ENCODE data around the gene EVA1C.

EVA1C gene

GRCh38 chr21:32391755-32392154 lies 20.8 kb upstream of the EVA1C start:
- DNase-seq: no peak

DNA sequence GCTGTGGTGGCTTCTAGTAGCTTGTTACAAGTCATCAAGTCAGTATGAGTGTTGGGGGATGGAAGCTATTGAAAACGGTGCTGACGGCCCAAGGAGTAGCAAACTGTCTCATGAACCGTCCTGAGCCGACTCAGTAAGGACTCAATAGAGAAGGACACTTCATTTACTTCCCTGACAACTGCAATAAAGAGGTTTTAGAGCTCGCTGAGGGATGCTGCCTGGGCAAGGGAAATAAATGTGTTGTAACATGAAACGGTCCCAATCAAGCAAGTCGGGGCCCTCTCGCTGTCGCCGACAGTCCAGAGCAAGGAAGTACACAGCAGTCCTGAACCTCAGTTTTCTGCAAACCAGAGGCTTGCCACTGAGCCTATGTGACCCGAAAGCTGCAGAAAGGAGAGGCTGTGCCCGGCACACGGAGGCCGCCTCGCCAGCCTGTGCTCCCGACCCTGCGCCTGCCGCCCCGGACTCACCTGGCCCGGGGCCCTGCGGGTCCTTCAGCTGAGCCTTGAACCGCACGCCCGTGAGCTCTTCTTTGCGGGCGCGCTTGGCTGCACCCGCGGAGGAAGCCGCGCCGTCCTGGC lies 20.1 kb upstream of the EVA1C start:
- DNase-seq: peak; percentile 39

- peak; percentile 93 for DNase-seq
Observed at GRCh38 chr21:32392880-32393676, 19.4 kb upstream of the EVA1C start, which contains the start of gene URB1. Gene URB1, minus strand, starts transcription at chr21:32393012. Its CDS starts 102 bp downstream, at chr21:32392910.

DNA sequence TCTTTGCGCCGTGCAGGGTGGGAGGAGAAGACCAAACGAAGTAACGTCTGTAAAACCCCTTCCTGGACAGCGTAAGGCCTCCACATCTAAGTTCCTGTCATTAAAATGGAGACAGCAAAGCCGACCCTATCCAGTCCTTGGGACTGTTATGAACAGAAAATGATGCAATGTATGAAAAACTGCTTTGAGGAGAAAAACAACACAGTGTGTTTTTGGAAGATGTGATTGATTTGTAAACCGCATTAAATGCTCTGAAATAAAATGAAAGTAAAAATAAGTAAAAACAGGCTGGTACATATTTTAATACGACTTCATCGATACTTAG lies 18.9 kb upstream of the EVA1C start:
- DNase-seq: no peak

GRCh38 chr21:32403201-32403777 lies 9.2 kb upstream of the EVA1C start:
- peak; percentile 89 for DNase-seq

GRCh38 chr21:32406405-32406804 lies 6.1 kb upstream of the EVA1C start:
- no peak for DNase-seq

- DNase-seq: no peak
Observed at GRCh38 chr21:32410291-32410690, 2.2 kb upstream of the EVA1C start.

DNA sequence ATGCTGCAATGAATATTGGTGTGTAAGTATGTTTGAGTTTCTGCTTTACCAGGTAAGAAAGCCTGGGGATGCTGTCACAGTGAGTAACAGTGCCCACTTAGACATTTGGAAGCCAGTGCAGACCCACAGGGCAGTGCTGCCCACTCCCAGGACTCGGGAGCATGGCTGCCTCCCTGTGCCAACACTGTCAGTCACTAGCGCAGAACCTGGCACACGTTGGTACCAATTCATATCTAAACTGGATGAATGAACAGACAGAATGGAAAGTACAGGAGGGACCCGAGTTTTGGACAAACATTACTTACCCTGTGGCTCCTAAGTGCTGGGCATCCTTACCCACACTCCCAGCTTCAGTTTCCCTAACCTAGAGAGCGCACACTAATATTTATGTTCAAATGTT lies 1.6 kb upstream of the EVA1C start:
- no peak for DNase-seq

- DNase-seq: no peak
Observed at GRCh38 chr21:32411350-32412161, 950 bp upstream of the EVA1C start.

- DNase-seq: no peak
Observed at GRCh38 chr21:32413015-32413504, 554 bp downstream of the EVA1C start.

DNA sequence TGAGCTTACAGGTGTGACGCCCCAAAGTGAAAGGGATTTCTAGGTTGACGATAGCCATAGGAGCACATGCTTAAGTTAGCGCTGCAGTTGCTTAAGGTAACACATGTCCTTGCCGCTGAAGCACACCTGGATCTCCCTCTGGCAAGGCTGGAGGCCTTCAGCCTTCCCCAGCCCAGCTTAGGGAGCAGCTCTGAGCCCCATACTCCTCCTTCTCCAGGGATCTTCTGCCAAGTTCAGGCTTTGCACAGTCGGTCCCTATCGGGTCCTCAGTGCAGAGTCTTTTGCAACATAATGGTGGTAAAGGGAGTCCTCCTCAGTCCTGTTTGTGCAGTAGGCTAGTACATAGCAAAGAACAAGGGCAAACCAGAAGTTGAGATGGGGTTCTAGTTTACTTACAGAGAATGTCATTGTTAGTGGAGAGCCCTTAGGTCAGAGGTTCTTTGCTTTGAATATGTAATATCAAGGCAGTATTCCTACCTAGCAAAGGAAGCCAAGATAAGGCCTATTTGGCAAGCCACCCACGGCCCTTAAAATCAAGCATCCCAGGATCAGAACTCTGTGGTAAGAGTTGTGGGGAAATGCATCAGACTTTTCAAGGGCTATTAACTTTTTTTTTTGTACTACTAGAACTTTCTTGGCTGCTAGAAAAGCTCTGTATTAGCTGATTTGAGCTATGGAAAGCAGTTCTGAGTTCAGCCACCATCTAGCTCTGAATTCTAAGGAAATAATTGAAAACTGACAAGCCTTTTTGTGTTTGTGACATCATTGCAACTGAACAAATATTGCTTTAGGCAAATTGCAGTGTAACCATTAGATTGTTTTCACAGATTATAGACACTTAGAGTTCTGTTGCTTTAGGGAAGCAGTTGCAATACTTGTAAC lies 1.4 kb downstream of the EVA1C start:
- no peak for DNase-seq

- DNase-seq: no peak
Observed at GRCh38 chr21:32414579-32415358, 2.3 kb downstream of the EVA1C start.

- no peak for DNase-seq
Observed at GRCh38 chr21:32415451-32416398, 3.2 kb downstream of the EVA1C start.

- no peak for DNase-seq
Observed at GRCh38 chr21:32418146-32418545, 5.6 kb downstream of the EVA1C start.

DNA sequence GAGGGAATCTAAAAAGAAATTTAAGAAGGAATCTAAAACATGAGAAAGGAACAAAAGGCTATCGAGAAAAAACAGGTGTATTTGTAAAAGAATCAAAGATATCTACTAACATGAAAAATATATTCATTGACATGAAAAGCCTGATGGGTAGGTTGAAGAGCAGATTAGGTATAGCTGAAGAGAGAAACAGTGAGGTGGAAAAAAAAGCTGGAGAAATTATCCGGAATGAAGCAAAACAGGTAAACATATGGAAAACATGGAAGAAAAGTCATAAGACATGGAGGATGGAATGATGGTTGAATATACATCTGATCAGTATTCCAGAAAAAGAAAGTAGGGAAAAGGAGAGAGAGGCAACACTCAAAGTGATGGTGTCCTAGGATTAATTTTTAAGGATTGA lies 9.6 kb downstream of the EVA1C start:
- DNase-seq: no peak

- DNase-seq: peak; percentile 80
Observed at GRCh38 chr21:32423320-32424190, 11.0 kb downstream of the EVA1C start.

DNA sequence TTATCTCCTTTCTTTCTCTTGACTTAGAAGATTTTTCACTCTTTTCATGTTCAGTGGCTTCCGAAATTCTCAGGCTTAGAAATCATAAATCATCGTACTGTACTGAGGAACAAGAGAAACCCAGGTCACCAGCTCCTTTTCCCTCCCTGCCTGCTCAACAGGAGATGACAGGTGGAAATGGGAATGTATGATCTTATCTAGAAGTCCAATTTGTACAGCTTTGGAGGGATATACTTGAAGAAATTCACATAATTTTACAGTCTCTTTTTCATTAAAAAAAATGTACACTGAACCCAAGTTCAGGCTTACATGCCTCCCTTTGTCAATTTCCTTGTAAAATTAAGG lies 11.7 kb downstream of the EVA1C start:
- DNase-seq: no peak

DNA sequence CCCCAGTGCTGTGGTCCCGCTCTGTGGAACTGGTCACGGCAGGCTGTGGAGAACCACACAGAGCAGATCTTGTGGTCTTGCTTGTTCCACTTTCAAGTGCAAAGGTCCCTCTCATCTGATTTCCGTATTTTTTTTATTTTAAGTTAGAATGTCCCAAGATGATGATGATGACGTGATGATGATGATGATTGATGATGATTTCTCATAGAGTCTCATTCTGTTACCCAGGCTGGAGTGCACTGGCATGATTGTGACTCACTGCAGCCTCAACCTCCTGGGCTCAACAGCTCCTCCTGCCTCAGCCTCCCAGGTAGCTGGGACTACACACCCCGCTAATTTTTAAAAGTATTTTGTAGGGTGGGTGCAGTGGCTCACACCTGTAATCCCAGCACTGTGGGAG lies 12.2 kb downstream of the EVA1C start:
- DNase-seq: no peak

DNA sequence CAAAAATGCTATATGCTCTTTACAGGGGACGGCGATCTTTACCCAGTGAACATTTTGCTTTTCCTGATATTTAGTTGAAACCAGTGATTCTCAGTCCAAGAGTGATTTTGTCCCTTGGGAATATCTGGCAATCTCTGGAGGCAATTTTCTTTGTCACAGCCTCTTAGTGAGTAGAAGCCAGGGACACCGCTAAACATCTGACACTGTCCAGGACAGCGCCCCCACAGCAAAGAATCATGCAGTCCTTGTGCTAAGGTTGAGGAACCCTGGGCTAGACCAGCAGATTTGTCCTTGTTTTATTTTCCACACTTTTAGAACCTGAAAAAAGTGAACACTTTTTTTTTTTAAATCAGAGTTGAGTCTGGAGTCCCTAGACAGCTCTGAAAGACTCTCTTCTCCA lies 13.1 kb downstream of the EVA1C start:
- peak; percentile 25 for DNase-seq

Data from NCI-H82 (cell line).